HG02840 (cell line): Measurements from ENCODE around the gene STARD13.

Experiments
- ATAC-seq: cut with Tn5 transposase; IDR thresholded peaks from one replicate; pipeline ENCODE4 v1.9.1; 2021; ENCODE audit warnings: mild to moderate bottlenecking, moderate library complexity, moderate number of reproducible peaks; ENCODE audit not compliant: unreplicated experiment, low FRiP score

The STARD13 gene

DNA sequence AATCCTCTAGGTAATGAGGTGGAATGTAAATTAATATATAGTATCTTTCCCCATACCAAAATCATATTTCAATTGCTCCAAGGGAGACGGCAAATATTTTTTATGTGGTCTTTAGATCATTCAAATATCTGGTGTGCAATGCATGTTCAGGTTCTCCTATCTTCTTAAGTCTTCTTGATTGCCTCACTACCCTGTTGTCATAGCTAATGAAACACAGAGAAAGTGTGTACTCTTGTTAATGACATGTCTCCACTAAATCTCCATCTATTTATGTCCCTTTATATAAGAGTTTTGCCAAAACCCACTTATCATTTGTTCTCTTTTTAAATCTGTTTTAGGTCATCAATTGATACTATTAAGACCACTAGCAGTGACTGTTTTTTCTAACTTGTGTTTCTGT lies 6.6 kb downstream of the STARD13 start:
- ATAC-seq = no peak

- no peak for ATAC-seq
These were observed 7.6 kb downstream of the STARD13 start for GRCh38 chr13:33277946-33278345.

DNA sequence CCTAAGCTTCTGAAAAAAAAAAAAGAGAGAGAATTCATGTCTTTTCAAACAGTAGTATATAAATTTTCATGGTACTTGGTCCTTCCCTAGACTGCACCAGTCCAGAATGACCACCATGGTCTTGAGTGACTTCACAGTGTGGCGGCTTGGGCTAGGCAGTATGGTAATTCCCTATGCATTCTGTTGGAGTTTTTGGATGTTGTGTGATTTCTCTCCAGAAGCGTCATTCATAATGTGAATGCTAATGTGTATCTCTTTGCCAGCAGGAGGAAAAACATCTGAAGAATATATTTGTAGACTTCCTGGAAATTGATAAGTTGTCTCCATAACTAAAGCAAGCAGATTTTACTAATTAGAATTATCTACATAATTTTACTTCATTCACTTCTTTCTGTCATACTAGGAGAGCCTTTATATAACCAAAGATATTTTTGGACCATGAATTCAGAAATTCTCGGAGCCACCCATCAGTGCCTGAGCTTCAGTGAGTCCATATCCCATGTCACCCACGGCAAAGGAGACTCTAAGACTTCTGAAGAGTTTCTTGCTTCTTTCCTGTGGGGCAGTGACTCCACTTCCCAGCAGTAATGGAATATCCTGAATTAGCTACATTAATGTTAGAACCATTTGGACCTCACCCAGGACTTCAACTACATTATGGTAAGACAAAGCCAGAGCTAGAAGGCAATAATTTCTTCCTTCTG lies 8.4 kb downstream of the STARD13 start:
- ATAC-seq = no peak

DNA sequence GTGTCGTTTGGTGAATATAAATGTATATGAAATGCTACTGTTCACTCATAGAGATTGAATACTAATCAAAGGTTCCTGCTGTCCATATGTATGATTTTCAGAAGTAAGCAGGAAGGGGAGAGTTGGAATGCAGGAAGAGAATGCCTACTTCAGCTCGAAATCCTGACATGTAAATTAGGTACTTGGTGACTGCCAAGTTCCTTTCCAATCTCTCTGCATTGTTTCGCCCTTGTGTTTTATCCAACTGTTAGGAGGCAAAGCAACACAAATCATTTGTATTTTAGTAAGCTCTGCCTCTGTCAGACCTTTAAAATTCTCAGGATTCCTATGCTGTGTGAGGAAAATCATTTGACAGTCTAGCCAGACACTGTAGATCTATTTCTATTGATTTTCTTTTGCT lies 9.0 kb downstream of the STARD13 start:
- no peak for ATAC-seq

DNA sequence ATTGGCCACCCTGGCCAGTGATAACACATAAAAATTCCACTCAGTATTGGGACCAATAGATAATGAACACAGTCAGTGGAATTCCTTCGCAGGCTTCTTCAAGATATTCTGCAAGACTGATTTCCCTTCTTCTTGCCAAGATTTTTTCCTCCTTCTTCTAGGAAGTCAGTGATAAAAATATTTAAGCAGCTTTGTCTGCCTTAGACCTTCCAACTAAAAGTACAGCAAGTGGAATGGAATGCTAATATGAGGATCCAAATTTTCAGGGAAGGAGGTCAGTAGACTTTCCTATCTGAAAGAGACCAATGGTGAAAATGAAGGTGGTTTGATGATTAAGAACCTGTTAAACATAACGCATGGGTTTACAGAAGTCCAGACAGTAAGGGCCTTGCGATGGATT lies 9.6 kb downstream of the STARD13 start:
- no peak for ATAC-seq

GRCh38 chr13:33274264-33274663 lies 11.3 kb downstream of the STARD13 start:
- no peak for ATAC-seq

DNA sequence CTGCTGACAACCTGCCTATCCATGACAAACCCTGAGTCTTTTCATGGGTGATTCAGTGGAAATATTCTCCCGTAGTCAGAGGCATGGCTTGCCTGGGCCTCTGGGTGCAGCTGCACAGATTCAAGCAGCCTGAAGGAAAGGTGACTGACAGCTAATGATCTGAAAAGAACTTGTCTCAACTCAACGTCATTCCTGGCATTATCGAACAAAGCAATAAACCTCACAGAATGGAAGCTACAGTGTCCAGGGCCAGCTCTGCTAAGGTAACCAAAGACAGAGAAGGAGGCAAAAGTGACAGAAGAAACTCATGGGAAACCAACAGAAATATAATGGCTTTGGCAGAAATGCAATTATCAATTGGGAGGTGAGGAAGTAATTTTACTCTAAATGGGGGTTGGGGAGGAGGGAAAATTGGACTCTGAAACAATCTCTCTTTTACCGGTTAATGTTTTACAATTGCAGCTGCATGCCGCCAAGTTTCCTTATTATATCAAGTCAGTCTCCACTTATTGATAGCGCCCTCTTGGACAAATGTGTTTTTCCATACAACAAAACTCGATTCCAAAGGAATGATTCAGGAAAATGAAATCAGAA lies 12.9 kb downstream of the STARD13 start:
- ATAC-seq = no peak

- no peak for ATAC-seq
These were observed 13.8 kb downstream of the STARD13 start for GRCh38 chr13:33271759-33272158.

DNA sequence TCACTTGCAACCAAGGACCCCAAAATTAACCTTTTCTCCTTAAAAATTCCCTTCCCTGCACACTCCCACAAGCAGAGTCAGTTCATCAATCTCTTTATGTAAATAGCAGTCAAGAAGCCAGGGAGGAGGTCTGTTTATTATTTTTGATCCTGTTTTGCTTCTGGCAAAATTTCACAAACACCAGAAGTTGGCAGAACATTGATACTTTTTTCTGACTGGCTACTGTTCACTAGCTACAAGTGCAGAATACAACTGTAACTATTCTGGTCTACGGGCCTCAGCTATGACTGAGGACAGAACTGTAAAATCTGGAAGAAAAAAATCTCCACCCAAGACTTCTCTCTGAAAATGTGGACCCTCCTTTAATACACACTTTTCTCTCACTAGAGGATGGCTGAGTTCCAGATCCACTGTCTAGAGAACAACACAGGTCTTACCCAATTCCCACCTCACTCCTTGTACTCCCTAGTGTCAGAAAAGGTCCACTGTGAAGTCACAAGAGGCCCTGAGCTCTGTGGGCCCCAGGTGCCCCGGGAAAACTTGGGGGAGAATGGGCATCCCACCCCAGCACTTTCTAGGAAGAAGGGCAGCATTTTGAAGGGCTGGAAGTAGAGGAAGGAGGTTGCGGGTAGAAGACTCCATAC lies 14.5 kb downstream of the STARD13 start:
- ATAC-seq = no peak

DNA sequence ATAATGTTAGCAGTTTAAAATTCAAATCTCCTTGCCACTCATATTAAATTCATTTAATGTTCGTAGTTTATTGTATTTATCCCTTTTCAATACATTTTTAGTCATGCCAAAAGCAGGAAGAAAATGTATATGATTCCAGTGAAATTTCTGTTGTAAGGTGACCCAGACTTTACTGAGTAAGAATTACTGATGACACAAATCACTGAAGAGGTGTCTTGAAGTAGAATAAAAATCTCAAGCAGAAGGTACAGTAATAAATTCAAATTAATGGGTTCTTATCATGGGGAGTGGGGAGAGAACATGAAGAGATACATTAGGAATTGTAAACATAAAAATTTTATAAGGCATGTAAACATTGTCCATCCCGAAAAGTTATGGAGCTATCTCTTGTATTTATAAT lies 19.9 kb downstream of the STARD13 start:
- ATAC-seq = no peak

DNA sequence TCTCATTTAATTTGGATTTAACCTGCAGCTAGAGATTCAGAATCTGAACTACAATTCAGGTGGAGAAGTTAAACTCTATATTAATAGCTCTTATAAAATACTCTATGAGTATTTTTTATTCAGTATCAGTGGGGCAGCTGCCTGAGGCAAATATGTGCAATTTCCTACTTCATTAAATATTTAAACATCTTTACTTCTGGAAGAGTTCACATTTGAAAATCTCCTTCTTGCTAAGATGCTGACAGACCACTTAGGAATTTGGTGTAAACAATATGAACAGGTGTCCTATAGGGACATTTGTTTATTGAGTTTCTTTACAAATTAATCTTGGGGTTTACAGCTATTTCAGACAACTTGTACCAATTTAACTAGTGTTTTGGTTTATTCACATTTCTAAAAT lies 20.4 kb downstream of the STARD13 start:
- no peak for ATAC-seq

DNA sequence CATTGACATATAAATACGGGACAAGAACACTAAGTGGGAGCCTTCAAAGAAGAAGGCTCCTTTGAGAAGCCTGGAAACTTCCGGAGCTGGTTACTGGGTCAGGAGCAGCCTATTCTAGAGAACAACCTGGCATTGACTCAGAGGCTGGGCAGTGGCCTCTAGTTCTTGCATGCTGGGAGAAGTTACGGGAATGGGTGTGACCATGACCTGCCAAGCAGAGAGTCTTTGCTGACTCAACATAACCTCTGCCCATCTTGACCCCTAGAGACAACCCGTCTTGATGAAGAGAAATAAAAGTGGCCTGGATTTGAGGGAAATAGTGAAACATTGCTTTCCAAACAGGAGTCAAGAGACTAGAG lies 21.0 kb downstream of the STARD13 start:
- no peak for ATAC-seq

- no peak for ATAC-seq
These were observed 21.5 kb downstream of the STARD13 start for GRCh38 chr13:33263976-33264619.

- ATAC-seq = no peak
These were observed 22.1 kb downstream of the STARD13 start for GRCh38 chr13:33263484-33263883.

DNA sequence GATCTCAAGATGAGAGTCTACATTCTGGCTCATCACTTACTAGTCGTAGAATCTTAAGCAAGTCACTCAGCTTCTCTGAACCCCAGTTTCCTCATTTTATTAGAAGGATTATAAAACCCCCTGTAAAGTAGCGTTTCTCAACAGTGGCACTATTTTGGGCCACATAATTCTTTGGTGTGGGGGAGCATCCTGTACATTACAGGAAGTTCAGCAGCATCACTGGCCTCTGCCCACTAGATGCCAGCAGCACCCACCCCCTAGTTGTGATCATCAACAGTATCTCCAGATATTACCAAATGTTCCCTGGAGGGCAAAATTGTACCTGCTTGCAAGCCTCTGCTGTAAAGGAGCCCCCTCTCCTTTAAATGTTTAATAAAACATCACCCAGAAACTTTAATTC lies 22.6 kb downstream of the STARD13 start:
- ATAC-seq = no peak

- ATAC-seq = no peak
These were observed 23.0 kb downstream of the STARD13 start for GRCh38 chr13:33262594-33262993.

DNA sequence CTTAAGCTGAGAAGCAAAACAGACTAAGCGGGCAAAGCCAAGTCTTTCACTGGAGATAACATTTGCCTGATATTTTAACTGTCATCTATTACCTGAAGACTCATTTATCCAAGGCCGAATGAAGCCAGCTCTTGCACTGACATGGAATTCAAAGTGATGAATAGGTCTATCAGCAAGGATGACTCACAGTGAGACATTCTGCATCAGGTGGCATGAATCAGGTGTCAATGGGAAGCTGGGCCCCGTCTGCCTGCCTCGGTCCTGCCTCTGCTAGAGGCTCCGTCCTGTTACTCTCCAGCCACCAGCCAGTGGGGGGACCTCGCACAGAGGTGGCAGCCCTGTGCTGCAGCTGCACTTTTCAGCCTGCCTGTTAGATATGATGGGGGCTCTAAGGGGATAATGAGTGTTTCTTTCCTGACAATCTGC lies 23.5 kb downstream of the STARD13 start:
- no peak for ATAC-seq

DNA sequence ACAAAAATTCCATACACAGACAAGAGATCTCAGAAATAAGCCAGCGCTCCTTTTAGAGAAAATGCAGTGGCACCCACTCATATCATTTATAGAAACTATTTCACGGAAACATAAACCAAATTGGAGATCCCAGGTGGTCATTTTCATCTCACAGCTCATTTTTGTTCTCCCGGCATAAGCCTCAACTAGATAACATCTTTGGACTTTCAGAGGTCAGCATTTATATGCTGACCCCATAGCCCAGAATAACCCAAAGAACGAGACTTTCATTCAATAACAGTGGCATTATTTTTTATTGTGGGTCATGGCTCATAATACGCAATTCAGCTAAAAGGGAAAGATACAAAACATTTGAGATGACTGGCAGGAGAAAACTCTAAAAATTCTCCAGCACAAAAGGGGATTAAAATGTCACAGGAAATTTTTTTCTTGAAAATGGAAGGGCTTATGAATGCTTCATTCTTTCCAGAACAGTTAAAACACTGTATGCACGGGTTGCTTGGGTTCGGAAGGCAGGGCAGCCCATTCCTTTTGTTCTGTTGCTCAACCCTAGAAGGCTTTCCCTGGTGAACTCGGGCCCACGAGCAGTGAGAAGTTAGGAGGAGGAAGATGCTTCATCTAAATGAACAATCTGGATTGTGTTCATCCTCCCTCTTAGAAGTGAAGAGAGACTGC lies 24.0 kb downstream of the STARD13 start:
- ATAC-seq = no peak

- ATAC-seq = no peak
These were observed 25.1 kb downstream of the STARD13 start for GRCh38 chr13:33260168-33261098.

DNA sequence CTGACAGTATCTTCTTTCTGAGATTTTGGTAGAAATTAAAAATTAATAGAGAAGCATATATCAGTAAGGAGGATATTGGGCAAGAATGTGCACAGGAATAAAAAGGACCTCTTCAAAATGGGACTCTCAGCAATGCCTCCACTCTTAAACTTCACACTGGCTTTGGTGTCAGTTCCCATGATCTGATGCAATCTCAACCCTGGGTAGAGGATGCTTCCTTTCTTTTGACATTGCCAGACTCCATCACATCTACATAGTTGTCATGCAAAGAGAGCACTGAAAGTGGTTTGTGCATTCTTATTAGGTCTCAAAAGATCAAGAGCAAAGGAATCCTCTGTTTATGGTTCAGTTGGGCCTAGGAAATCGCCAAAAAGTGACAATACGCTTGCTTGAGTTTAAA lies 26.3 kb downstream of the STARD13 start:
- ATAC-seq = no peak
